NCI-H1105 (cell line): ENCODE results near the gene CASZ1.
A peak's percentile ranks its signal among the peaks of the same experiment; 100 is the strongest.

Source experiments
- DNase-seq: peaks from one replicate; lab custom pipeline; 2025; lab: John Stamatoyannopoulos, UW

Gene CASZ1

DNA sequence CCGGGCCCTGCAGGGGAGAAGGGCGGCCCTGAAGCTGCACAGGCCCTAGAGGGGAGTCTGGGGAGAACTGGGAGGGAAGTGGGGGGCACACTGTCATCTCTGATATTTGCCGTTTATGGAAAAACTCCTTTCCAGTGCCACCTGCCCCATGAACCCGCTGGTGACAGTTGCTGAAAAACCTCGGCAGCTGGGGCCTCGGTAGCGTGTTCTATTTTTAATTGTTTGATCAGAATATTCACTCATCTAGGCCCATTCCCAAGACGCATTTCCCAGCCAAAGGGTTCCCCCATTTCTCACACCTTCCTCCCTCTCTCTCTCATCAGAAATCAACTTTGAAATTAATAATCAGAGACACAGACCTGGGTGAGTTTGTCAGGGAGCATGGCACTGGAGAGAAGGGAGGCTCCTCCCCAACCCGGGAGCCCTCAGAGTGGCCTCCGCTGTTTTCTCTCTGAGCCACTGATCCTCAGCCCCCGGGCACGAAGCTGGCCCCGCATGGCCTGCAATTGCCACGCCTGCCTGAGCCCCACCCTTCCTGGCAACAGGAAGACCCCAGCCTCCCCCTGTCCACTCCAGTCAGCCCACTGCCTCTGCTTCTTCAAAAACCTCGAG lies 111.1 kb downstream of the CASZ1 start:
- DNase-seq = no peak

DNA sequence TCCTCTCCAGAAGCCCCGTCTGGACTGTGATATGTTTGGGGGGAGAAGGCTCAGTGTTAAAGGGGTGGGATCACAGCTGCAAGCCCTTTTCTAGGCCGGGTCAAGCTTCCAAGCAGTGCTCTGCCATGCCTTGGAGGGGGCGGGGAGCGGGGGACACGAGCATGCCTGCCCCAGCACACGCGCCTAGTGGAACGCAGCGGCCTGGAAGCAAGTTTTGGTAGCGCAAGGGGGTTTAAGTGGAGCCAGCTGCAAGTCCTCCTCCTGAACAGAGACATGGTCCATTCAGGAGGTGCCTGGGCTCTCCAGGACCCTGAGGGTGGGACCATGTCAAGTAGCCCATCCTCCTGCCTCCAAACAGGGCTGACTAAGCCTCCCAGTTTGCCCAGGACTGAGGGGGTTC lies 112.2 kb downstream of the CASZ1 start:
- DNase-seq = no peak

DNA sequence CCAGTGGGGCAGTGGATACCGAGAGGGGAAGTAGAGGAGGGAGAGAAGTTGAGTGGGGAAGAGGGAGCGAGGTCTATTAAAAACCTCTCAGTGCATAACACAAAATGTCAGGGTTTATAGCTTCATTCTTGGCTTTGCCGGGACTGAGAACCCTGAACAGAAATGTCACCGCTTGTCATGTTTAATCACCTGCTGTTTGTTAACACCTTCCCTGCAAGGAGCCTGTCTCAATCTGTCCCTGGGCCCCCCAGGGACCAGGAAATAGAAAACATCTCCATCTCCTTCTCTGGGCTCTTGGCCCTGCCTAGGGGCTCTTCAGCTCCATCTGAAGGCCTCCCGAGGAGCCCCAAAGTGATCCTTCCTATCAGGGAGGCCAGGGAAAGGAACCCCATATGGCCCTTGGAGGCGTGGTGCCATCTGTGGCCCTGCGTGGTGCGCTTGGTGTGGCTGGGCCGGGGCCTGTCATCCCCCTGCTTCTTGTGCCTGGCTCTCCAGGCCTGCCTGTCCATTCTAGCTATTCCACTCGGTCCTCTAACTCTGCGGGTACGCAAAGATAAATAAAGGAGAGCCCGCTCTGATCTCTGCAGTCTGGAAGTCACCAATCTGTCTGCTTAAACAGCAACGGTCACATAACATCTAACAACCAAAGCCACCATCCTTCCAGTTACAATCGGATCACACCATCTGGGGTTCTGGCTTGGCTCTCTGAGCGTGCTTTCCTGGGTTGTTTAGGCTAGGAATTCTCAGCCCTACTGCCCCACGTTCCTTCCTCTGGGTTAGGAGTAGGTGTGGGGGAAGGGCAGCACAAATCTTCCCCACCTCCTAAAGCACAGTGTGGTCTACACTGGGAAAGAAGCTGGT lies 113.8 kb downstream of the CASZ1 start:
- no peak for DNase-seq

GRCh38 chr1:10682108-10682445 lies 114.4 kb downstream of the CASZ1 start:
- no peak for DNase-seq

GRCh38 chr1:10681296-10682107 lies 114.9 kb downstream of the CASZ1 start:
- DNase-seq = no peak

DNA sequence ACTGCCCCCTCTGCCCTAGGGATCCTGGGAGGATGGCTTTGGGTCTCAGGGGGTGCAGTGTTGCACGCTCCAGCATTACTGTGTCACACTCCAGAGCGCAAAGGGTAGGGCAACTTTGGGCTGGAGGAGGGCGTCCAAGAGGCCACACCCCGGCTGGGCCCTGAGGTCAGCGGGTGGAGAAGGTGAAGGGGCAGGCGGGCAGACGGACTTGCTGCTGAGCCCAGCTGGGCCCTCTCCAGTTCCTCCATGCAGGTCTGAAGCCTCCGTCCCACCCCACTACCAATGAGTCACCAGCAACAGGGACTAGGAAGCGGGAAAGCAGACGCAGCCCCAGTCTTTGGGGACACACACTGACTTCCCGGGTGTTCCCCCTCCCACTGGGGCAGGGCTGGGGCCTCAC lies 116.0 kb downstream of the CASZ1 start:
- DNase-seq = no peak

GRCh38 chr1:10679496-10680220 lies 116.8 kb downstream of the CASZ1 start:
- peak; percentile 63 for DNase-seq

GRCh38 chr1:10678852-10679251 lies 117.6 kb downstream of the CASZ1 start:
- DNase-seq = no peak

DNA sequence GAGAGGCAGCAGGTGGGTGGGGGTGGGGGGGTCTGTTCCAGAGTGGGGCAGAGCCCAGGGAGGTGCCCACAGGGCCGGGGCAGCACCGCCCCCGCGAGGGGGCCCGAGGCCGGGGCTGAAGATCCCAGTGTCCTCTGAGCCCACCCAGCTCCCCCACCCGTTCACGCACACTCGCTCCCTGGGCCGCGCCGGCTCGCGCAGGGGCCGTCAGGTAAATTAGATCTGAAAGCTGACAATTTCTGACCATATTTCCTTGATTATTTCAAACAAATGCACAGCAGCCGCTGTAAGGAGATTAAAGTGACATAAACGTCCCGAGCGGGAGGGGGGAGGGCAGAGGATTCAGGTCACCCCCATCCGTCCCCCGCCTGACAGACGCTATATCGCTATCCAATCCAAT lies 118.0 kb downstream of the CASZ1 start:
- no peak for DNase-seq

- DNase-seq = no peak
These were observed 118.7 kb downstream of the CASZ1 start for GRCh38 chr1:10677491-10678391.

- no peak for DNase-seq
These were observed 119.5 kb downstream of the CASZ1 start for GRCh38 chr1:10676963-10677362.

GRCh38 chr1:10675813-10676212 lies 120.6 kb downstream of the CASZ1 start:
- no peak for DNase-seq

DNA sequence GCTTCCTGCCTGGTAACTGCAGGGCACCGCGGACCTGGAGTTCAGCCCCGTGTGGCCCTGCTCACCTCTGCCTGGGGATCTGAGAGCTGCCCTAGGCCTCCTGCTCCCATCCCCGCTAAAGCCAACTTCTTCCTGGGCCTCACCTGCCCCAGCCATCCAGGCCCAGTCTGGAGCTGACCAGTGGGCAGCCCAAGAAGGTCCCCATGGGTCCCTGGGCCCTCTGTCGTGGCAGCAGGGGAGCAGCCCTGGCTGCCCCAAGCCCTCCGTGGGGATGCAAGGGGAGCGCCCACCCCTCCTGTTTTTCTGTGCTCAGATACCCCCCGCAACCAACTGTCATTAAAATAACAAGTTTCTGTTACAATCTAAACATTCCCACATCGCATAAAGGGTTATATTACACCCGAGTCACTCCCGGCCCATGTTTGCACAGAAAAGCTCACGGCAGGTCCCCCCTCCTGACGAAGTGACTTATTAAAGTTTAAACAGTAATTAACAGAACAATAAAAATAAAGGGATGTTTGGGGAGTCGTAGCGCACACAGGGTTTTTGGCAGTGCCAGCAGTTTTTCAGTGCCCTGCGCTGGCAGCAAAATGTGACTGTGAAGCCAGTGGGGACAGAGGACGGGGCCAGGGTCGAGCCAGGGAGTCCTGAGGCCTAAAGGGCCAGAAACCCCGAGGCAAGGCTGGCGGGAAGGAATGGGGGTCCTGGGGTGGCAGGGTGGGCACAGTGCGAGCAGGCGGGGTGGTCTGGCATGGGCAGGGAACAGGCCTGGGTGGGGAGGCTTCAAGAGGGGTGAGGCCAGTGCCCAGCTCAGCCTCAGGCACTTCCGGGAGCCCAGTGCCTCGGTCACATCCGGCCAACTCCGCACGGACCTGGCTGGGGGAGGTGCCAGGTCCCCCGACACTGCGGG lies 121.5 kb downstream of the CASZ1 start:
- peak; percentile 37 for DNase-seq

DNA sequence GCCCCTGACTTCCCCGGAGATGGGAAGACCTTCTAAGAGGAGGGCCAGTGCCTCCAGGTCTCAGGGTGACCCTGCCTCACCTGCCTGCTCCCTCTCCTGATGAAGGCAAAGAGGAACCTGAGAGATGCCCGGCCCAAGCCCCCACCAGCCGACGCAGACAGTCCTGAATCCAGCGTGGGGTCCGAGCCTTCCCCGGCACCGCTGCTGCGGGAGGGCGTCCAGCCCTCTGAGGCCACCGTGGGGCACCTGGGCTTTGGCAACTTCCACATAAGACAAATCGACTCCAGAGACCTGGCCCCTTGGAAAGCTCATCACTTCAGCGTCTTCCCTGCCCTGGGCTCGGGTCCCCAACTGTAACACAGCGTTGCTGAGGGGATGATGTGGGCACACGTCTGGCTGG lies 122.2 kb downstream of the CASZ1 start:
- DNase-seq = no peak

GRCh38 chr1:10673109-10673711 lies 123.2 kb downstream of the CASZ1 start:
- DNase-seq = no peak

DNA sequence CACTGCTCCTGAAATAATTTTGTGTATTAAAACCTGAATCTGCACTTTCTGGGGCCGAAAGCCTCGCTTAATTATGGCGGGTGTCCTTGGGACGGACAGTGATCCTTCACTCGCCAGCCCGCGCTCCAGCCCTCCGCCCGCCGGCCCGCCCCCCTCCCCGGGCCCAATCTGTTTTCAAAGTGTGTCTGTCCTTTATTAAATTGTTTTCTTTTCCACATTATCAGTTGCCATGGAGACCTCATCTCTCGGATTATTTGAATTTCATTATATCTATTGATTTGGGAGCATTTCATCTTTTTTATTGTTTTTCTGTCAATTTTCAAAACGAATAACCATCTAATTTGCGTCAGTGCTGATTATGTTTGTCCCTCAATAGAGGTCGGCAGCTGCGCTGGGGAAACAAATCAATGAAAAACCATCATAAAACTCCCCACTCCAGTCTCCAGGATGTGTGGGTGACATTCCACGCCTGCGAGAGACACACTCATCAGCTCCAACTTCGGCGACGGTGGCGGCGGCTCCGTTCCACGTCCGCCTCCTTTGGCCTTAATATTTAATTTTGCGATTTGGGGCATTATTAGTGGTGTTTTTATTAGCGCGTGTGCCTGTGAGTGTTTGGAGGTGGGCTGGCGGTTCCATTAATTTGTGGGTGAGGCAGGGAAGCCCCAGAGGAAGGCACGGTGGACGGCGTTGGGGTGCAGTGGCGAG lies 123.9 kb downstream of the CASZ1 start:
- DNase-seq = no peak

- DNase-seq = no peak
These were observed 124.7 kb downstream of the CASZ1 start for GRCh38 chr1:10671622-10672342.

GRCh38 chr1:10671090-10671489 lies 125.4 kb downstream of the CASZ1 start:
- DNase-seq = no peak
